Tibial nerve (tissue), 4 donors: ENCODE results near the gene ANKRD17. TPM values are rescaled to one million over a fixed set of nuclear protein-coding genes. Genes with fewer than 3 reads are reported as not detected.

ENCODE experiments used
- DNase-seq, 2 donors: peaks; one replicate each; pipeline ENCODE4 v3.0.0-alpha.2; 2019; ENCODE audit warnings: low spot score in 2 of 2
- H3K27ac ChIP-seq, 4 donors: fragments of 200-600 bp; sonication (generic) in 3 of 4; one replicate each; pipeline ENCODE4 v1.5.1; 2017 to 2019; ENCODE audit warnings: mild to moderate bottlenecking in 1 of 4
- H3K27me3 ChIP-seq, 2 donors: fragments of 200-600 bp; sonication (generic) in 1 of 2; one replicate each; pipeline versions ENCODE4 v1.5.1 to v1.6.0; 2017 to 2019
- H3K36me3 ChIP-seq, 3 donors: fragments of 200-600 bp; sonication (generic); one replicate each; pipeline ENCODE4 v1.5.1; 2018 to 2019
- H3K4me1 ChIP-seq, 4 donors: fragments of 200-600 bp; sonication (generic) in 3 of 4; one replicate each; pipeline ENCODE4 v1.5.1; 2017 to 2019
- H3K4me3 ChIP-seq, 4 donors: fragments of 200-600 bp; sonication (generic) in 3 of 4; one replicate each; pipeline ENCODE4 v1.5.1; 2017 to 2019; ENCODE audit warnings: mild to moderate bottlenecking in 1 of 4, moderate library complexity in 1 of 4
- H3K9me3 ChIP-seq, 4 donors: fragments of 200-600 bp; sonication (generic) in 3 of 4; one replicate each; pipeline ENCODE4 v1.5.1; 2017 to 2019
- EP300 ChIP-seq, 2 donors: sonication (generic); formaldehyde crosslinking; IDR thresholded peaks; one replicate each; pipeline ENCODE4 v1.6.1; 2017; ENCODE audit warnings: antibody characterized with exemption in 2 of 2, mild to moderate bottlenecking in 1 of 2
- POLR2A ChIP-seq, 2 donors: fragments of 450-650 bp; IDR thresholded peaks; one replicate each; pipeline ENCODE4 v1.6.1; 2017; ENCODE audit warnings: antibody characterized with exemption in 2 of 2, mild to moderate bottlenecking in 2 of 2, moderate library complexity in 2 of 2
- WGBS, 2 donors: methylation state at CpG; one replicate each; pipeline ENCODE4 v1.1.5; 2018; 5-methylcytosine and 5-hydroxymethylcytosine counted together
- small RNA-seq: library from RNA; depleted of rRNA; stranded (forward); fragments of <200 nt; gene quantifications from one replicate; pipeline ENCODE3, GENCODE V24; 2016
- total RNA-seq, 4 donors: library from RNA; depleted of rRNA; stranded (reverse); fragments of >200 nt; gene quantifications; one replicate each; pipeline ENCODE4 v1.1.0, GENCODE V29; 2016
- TF ChIP-seq, protein P1 (sequence below), 5 experiments: fragments of 200-600 bp in 3 of 5; fragments of 450-650 bp in 2 of 5; sonication (generic) in 3 of 5; IDR thresholded peaks; one replicate each; pipeline ENCODE4 v1.5.1; 2016 to 2019; ENCODE audit warnings: antibody characterized with exemption in 5 of 5, mild to moderate bottlenecking in 3 of 5, moderate library complexity in 2 of 5

The ANKRD17 gene
- total RNA-seq, 4 donors from 2014 or later, result 46.5 to 61.8 (median 55.0) TPM

DNA sequence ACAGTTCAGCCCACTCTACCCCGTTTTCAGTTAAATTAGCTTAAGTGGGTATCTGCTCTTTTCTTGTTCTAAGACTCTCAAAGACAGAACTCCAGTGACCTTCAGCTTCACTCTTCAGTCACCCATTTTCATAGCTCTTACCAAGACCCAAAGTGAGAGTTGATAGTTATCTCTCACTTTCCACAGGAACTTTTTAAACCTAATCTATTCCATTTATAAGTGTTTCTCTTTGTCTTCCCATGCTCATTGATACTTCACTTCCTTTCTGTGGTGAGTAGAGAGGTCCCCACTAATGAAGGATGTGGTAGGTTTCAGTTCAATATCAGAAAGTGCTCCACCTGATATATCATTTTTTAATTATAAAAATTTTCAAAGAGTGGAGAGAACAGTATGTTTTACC, 222.5 kb downstream of the ANKRD17 start:
- Histone ChIP-seq H3K27ac (no peak overlapping the region), H3K4me3 (no peak overlapping the region), H3K36me3 (no peaks in the 10 kb centered on the region), H3K4me1 (no peaks in the 10 kb centered on the region), H3K9me3 (peaks cover 0 to 28% (median 0%) of the 10 kb centered on the region in 4 donors), H3K27me3 (no peaks in the 10 kb centered on the region)
- DNase-seq, result no peak
- no peak for TF ChIP-seq POLR2A (IDR thresholded peaks at IDR 0.05)
- TF ChIP-seq, protein P1, sequence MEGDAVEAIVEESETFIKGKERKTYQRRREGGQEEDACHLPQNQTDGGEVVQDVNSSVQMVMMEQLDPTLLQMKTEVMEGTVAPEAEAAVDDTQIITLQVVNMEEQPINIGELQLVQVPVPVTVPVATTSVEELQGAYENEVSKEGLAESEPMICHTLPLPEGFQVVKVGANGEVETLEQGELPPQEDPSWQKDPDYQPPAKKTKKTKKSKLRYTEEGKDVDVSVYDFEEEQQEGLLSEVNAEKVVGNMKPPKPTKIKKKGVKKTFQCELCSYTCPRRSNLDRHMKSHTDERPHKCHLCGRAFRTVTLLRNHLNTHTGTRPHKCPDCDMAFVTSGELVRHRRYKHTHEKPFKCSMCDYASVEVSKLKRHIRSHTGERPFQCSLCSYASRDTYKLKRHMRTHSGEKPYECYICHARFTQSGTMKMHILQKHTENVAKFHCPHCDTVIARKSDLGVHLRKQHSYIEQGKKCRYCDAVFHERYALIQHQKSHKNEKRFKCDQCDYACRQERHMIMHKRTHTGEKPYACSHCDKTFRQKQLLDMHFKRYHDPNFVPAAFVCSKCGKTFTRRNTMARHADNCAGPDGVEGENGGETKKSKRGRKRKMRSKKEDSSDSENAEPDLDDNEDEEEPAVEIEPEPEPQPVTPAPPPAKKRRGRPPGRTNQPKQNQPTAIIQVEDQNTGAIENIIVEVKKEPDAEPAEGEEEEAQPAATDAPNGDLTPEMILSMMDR (IDR thresholded peaks at IDR 0.05), result no peak
- TF ChIP-seq EP300 (IDR thresholded peaks at IDR 0.05), result no peak
- 74 to 81% methylated on average over 1 of the region's 1 CpG for WGBS, 2 donors

DNA sequence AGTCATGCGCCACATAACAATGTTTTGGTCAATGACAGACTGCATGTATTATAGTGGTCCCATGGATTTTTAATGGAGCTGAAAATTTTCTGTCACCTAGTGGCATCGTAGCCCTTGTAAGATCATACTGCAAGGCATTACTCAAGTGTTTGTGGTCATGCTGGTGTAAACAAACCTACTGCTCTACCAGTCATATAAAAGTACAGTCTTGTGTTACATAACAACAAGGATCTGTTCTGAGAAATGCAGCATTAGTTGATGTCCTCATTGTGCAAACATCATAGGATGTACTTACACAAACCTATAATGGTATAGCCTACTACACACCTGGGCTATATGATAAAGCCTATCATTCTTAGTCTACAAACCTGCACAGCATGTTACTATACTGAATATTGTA, 223.7 kb downstream of the ANKRD17 start:
- Histone ChIP-seq H3K27ac (no peak overlapping the region), H3K4me1 (no peaks in the 10 kb centered on the region), H3K27me3 (no peaks in the 10 kb centered on the region), H3K36me3 (no peaks in the 10 kb centered on the region), H3K9me3 (peaks cover 0 to 22% (median 1%) of the 10 kb centered on the region in 4 donors), H3K4me3 (no peak overlapping the region)
- no peak for DNase-seq
- 87 to 96% methylated on average over 2 of the region's 2 CpGs for WGBS, 2 donors
- TF ChIP-seq, protein P1 (IDR thresholded peaks at IDR 0.05), result no peak
- TF ChIP-seq EP300 (IDR thresholded peaks at IDR 0.05) (no peak), POLR2A (IDR thresholded peaks at IDR 0.05) (no peak)

DNA sequence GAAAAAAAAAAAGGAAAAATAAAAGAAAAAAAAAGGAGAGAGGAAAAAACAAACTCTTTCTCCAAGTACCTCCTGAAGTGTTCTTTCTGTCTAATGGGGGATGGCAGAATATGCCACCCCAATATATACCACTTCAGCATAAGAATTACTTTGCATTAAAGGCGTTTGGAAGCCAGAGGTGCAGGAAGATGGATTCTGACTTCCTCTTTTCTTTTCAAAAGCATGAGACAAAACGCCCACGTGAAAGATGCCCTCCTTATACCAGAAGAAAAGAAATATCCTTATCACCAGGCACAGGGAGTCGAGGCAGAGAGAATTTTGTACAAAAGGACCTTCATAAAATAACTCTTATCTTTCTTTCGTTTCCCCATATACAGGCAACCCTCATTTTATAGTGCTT, 230.0 kb downstream of the ANKRD17 start:
- H3K27me3 ChIP-seq, result no peaks in the 10 kb centered on the region
- no peaks in the 10 kb centered on the region for H3K36me3 ChIP-seq
- H3K4me1 ChIP-seq, result no peaks in the 10 kb centered on the region
- 65 to 72% methylated on average over 5 of the region's 5 CpGs for WGBS, 2 donors
- TF ChIP-seq, protein P1 (IDR thresholded peaks at IDR 0.05), result no peak
- TF ChIP-seq POLR2A (IDR thresholded peaks at IDR 0.05) (no peak), EP300 (IDR thresholded peaks at IDR 0.05) (no peak)
- no peak overlapping the region for H3K27ac ChIP-seq
- no peak overlapping the region for H3K4me3 ChIP-seq
- H3K9me3 ChIP-seq, result peaks cover 0 to 8% (median 2%) of the 10 kb centered on the region in 4 donors
- DNase-seq, result no peak

Small RNA genes lying within 50 kb of the gene (small RNA-seq; reads per million reads assigned to genes)
- gene RF00334, result not detected
- not detected for gene RNU6ATAC5P

Other genes starting within 250 kb of the ANKRD17 start
- gene COX18, start 189.1 kb downstream of the ANKRD17 start, total RNA-seq, result 10 to 100 TPM; 16.7 to 24.5 (median 22.1) TPM
- gene ALB, start 145.5 kb upstream of the ANKRD17 start, total RNA-seq, result 1 to 10 TPM in 3 of 4 donors, not detected in 1; 1.7 to 2.4 (median 2.4) TPM
- gene AFP, start 177.4 kb upstream of the ANKRD17 start, total RNA-seq, result not detected
- gene AFM, start 222.9 kb upstream of the ANKRD17 start, total RNA-seq, result not detected